Measurements from ENCODE around the gene NEURL1B.

Gene NEURL1B

DNA sequence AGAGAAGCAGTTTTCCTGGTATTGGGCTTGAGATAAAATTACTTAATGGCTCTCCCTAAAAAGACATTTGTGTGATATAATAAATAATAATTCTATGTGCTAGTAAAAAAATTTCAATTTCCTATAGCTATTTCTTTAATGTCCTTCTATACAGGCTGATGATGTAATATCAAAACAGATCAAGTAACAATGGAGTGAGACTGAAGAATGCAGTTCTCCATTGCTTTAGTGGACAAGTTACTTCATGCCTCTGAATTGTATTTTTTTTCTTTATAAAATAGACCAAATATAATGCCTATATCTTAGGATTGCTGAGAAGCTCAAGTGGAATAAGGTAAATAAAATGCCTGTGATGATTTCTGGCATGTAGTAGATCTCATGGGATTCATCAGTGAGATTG is 35.6 kb upstream of the NEURL1B start:
- Histone ChIP-seq H3K4me3 (ENCODE audit: low read length, poor library complexity, severe bottlenecking) (no peak overlapping the region), H3K27me3 (ENCODE audit: insufficient read depth, low read length, poor library complexity, severe bottlenecking) (no peaks in the 10 kb centered on the region), H3K4me2 (ENCODE audit: low read depth, low read length, poor library complexity, severe bottlenecking) (no peak overlapping the region), H3K4me1 (ENCODE audit: insufficient read depth, low read length, poor library complexity, severe bottlenecking) (no peaks in the 10 kb centered on the region), H3K9me2 (replicated peaks; ENCODE audit: low read depth, low read length) (no peaks in the 10 kb centered on the region), H3K9me3 (ENCODE audit: insufficient read depth, low read depth, low read length) (no peaks in the 10 kb centered on the region), H3K79me2 (ENCODE audit: insufficient read depth, low read length) (no peaks in the 10 kb centered on the region), H3K9ac (ENCODE audit: low read depth, low read length, poor library complexity, severe bottlenecking) (no peak overlapping the region), H3K36me3 (ENCODE audit: insufficient read depth, low read length) (no peaks in the 10 kb centered on the region), H4K20me1 (ENCODE audit: insufficient read depth, low read length, poor library complexity, severe bottlenecking) (no peaks in the 10 kb centered on the region), H3F3A (ENCODE audit: low read depth) (no peaks in the 10 kb centered on the region), H2AFZ (ENCODE audit: low read length) (no peak overlapping the region)
- TF ChIP-seq, protein P1, sequence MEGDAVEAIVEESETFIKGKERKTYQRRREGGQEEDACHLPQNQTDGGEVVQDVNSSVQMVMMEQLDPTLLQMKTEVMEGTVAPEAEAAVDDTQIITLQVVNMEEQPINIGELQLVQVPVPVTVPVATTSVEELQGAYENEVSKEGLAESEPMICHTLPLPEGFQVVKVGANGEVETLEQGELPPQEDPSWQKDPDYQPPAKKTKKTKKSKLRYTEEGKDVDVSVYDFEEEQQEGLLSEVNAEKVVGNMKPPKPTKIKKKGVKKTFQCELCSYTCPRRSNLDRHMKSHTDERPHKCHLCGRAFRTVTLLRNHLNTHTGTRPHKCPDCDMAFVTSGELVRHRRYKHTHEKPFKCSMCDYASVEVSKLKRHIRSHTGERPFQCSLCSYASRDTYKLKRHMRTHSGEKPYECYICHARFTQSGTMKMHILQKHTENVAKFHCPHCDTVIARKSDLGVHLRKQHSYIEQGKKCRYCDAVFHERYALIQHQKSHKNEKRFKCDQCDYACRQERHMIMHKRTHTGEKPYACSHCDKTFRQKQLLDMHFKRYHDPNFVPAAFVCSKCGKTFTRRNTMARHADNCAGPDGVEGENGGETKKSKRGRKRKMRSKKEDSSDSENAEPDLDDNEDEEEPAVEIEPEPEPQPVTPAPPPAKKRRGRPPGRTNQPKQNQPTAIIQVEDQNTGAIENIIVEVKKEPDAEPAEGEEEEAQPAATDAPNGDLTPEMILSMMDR (conservative IDR thresholded peaks at IDR 0.05; ENCODE audit: low read length): no peak
- no peak for TF ChIP-seq EZH2phosphoT487 (IDR thresholded peaks at IDR 0.05; ENCODE audit: borderline replicate concordance)

DNA sequence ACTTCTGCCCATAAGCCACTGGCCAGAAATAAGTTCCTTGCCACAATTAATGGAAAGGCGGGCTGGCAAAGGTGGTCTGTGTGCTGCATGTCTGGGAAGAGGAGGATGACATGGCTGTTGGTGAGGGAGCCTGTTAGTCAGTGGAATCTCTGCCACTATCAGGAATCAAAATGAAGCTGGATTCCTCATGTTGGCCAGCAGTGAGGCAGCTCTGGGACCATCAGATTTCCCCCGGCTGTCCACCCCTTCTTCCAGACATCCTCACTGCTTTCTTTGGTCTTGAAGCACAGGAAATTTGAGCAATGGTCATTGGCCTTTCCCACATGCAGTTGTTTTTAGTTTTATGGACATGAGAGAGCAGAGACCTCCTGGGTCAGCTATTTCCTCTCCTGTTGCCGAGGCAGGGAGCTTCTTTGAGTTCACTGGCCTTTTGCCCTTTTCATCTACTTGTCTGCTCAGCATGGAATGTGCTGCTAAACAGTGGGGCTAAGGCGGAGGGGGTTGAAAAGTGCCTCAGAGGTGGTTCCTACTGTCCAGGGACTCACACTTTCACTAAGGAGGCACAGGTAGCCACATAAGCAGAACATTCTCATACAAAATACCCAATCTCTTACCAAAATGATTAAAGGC is 34.8 kb upstream of the NEURL1B start:
- TF ChIP-seq EZH2phosphoT487 (IDR thresholded peaks at IDR 0.05; ENCODE audit: borderline replicate concordance): no peak
- TF ChIP-seq, protein P1 (conservative IDR thresholded peaks at IDR 0.05; ENCODE audit: low read length): no peak
- H3K4me2 ChIP-seq (ENCODE audit: low read depth, low read length, poor library complexity, severe bottlenecking): no peak overlapping the region
- no peaks in the 10 kb centered on the region for H3K9me3 ChIP-seq (ENCODE audit: insufficient read depth, low read depth, low read length)
- H2AFZ ChIP-seq (ENCODE audit: low read length): no peak overlapping the region
- no peak overlapping the region for H3K9ac ChIP-seq (ENCODE audit: low read depth, low read length, poor library complexity, severe bottlenecking)
- no peaks in the 10 kb centered on the region for H3K27me3 ChIP-seq (ENCODE audit: insufficient read depth, low read length, poor library complexity, severe bottlenecking)
- no peaks in the 10 kb centered on the region for H3K9me2 ChIP-seq (replicated peaks; ENCODE audit: low read depth, low read length)
- H3F3A ChIP-seq (ENCODE audit: low read depth): no peaks in the 10 kb centered on the region
- H3K4me1 ChIP-seq (ENCODE audit: insufficient read depth, low read length, poor library complexity, severe bottlenecking): no peaks in the 10 kb centered on the region
- no peaks in the 10 kb centered on the region for H3K36me3 ChIP-seq (ENCODE audit: insufficient read depth, low read length)
- H4K20me1 ChIP-seq (ENCODE audit: insufficient read depth, low read length, poor library complexity, severe bottlenecking): no peaks in the 10 kb centered on the region
- H3K79me2 ChIP-seq (ENCODE audit: insufficient read depth, low read length): no peaks in the 10 kb centered on the region
- H3K4me3 ChIP-seq (ENCODE audit: low read length, poor library complexity, severe bottlenecking): no peak overlapping the region

DNA sequence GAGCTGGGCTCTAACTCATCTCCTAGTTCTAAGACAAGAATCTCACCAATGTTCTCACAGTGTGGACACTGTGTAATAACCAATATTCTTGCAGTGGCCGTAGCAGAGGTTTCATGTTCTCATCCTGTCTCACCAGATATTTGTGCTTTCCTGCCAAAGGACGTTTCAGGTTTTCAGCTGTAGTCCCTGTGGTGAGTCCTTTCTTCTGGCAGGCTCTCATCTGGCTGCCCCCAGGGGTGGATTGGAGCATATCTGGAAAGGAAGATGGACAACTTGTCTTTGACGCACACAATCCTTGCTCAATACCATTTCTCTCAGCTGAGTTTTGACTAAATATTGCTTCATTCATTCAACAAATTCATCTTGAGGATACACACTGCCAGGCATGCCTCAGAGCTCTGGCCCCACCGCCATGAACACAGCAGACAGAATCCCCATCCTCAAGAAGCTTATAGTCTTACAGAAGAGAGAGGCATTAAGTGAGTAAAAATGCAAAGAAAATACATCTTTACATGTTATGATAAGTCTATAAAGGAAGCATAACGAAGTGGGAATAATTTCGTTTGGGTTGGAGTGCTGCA is 33.8 kb upstream of the NEURL1B start:
- H3K4me2 ChIP-seq (ENCODE audit: low read depth, low read length, poor library complexity, severe bottlenecking): no peak overlapping the region
- no peaks in the 10 kb centered on the region for H4K20me1 ChIP-seq (ENCODE audit: insufficient read depth, low read length, poor library complexity, severe bottlenecking)
- TF ChIP-seq, protein P1 (conservative IDR thresholded peaks at IDR 0.05; ENCODE audit: low read length): no peak
- TF ChIP-seq EZH2phosphoT487 (IDR thresholded peaks at IDR 0.05; ENCODE audit: borderline replicate concordance): no peak
- no peak overlapping the region for H2AFZ ChIP-seq (ENCODE audit: low read length)
- no peaks in the 10 kb centered on the region for H3K79me2 ChIP-seq (ENCODE audit: insufficient read depth, low read length)
- no peaks in the 10 kb centered on the region for H3F3A ChIP-seq (ENCODE audit: low read depth)
- no peaks in the 10 kb centered on the region for H3K36me3 ChIP-seq (ENCODE audit: insufficient read depth, low read length)
- H3K4me3 ChIP-seq (ENCODE audit: low read length, poor library complexity, severe bottlenecking): no peak overlapping the region
- no peaks in the 10 kb centered on the region for H3K9me2 ChIP-seq (replicated peaks; ENCODE audit: low read depth, low read length)
- no peaks in the 10 kb centered on the region for H3K4me1 ChIP-seq (ENCODE audit: insufficient read depth, low read length, poor library complexity, severe bottlenecking)
- H3K9ac ChIP-seq (ENCODE audit: low read depth, low read length, poor library complexity, severe bottlenecking): no peak overlapping the region
- no peaks in the 10 kb centered on the region for H3K27me3 ChIP-seq (ENCODE audit: insufficient read depth, low read length, poor library complexity, severe bottlenecking)
- H3K9me3 ChIP-seq (ENCODE audit: insufficient read depth, low read depth, low read length): no peaks in the 10 kb centered on the region

Data from Loucy (cell line).